A549 (cell line): Measurements from ENCODE around the gene TAF11L13.
"Not testable (repeated sequence)": the region's sequence is repeated elsewhere in the genome, so short reads cannot be mapped to it uniquely, and the experiment has no call there.

Experiments used
- CHD2 ChIP-seq: fragments of 150-350 bp; IDR thresholded peaks from 2 replicates; pipeline ENCODE4 v1.6.1; 2014; ENCODE audit warnings: low read length; ENCODE audit not compliant: partially characterized antibody
- CTCF ChIP-seq: fragments of >200 bp; sonication (Bioruptor Twin); formaldehyde crosslinking; IDR thresholded peaks from 3 replicates; pipeline ENCODE4 v1.5.1; 2016
- EP300 ChIP-seq, 2 experiments: fragments of >200 bp; sonication (Bioruptor Twin); formaldehyde crosslinking; IDR thresholded peaks; 2 replicates in 1 of 2; 3 replicates in 1 of 2; pipeline ENCODE4 v1.6.1; 2016 to 2017
- ESRRA ChIP-seq: fragments of 150-350 bp; IDR thresholded peaks from 2 replicates; pipeline ENCODE4 v1.6.1; 2014; ENCODE audit warnings: mild to moderate bottlenecking, low read length, borderline replicate concordance
- NFE2L2 ChIP-seq: fragments of 150-350 bp; conservative IDR thresholded peaks from 2 replicates; pipeline ENCODE4 v1.6.1; 2014; ENCODE audit warnings: low read length
- POLR2A ChIP-seq: IDR thresholded peaks from 2 replicates; pipeline ENCODE4 v1.6.1; 2012; ENCODE audit warnings: mild to moderate bottlenecking, low read length
- RAD21 ChIP-seq, 2 experiments: fragments of >200 bp in 1 of 2; sonication (Bioruptor Twin) in 1 of 2; formaldehyde crosslinking in 1 of 2; IDR thresholded peaks in 1 of 2; conservative IDR thresholded peaks in 1 of 2; 2 replicates in 1 of 2; 3 replicates in 1 of 2; pipeline ENCODE4 v1.6.1; 2012 to 2018; ENCODE audit warnings: inconsistent platforms in 1 of 2

GRCh38 chr5:17585658-17586057 lies 46.2 kb upstream of the TAF11L13 start, which contains the start of gene TAF11L7:
- TF ChIP-seq RAD21 (conservative IDR thresholded peaks at IDR 0.05 in 1 of 2, IDR thresholded peaks at IDR 0.05 in 1 of 2); POLR2A; NFE2L2; CTCF; ESRRA; EP300 (IDR thresholded peaks at IDR 0.05); CHD2: not testable (repeated sequence)
